Upper lobe of left lung (tissue), 4 donors: ENCODE results near the gene PLEKHF1.

ENCODE experiments used
- CTCF ChIP-seq, 6 experiments: fragments of 450-650 bp in 4 of 6; fragments of 200-600 bp in 2 of 6; sonication (generic) in 2 of 6; IDR thresholded peaks; one replicate each; pipeline ENCODE4 v1.5.1; 2016 to 2019; ENCODE audit warnings: antibody characterized with exemption in 6 of 6
- POLR2A ChIP-seq, 4 donors: fragments of 450-650 bp; IDR thresholded peaks; one replicate each; pipeline ENCODE4 v1.5.1; 2016 to 2017; ENCODE audit warnings: antibody characterized with exemption in 4 of 4, mild to moderate bottlenecking in 2 of 4
- POLR2AphosphoS5 ChIP-seq, 2 donors: sonication (generic); formaldehyde crosslinking; IDR thresholded peaks; one replicate each; pipeline ENCODE4 v1.5.1; 2017; ENCODE audit warnings: antibody characterized with exemption in 2 of 2

- TF ChIP-seq CTCF (IDR thresholded peaks at IDR 0.05) (no peak), POLR2A (IDR thresholded peaks at IDR 0.05) (peak in 1 of 4 donors; percentile 35), POLR2AphosphoS5 (IDR thresholded peaks at IDR 0.05) (peak in 1 of 2 donors; percentile 65)
Measured at GRCh38 chr19:29665826-29666577, 741 bp downstream of the PLEKHF1 start.
